Muscle layer of duodenum (tissue), 2 donors: ENCODE measurements around the gene SERPINB5.

Source experiments
- H3K27ac ChIP-seq: one replicate; pipeline ENCODE4 v1.7.0; 2013; ENCODE audit warnings: mild to moderate bottlenecking, low read length
- H3K27me3 ChIP-seq: one replicate; pipeline ENCODE4 v1.7.0; 2013; ENCODE audit warnings: low read depth, mild to moderate bottlenecking, control low read depth, low read length
- H3K36me3 ChIP-seq, 2 donors: one replicate each; pipeline ENCODE4 v1.7.0; 2013; ENCODE audit warnings: low read length in 2 of 2, control low read depth in 1 of 2, mild to moderate bottlenecking in 1 of 2; ENCODE audit not compliant: insufficient read depth in 2 of 2, control insufficient read depth in 1 of 2
- H3K4me1 ChIP-seq, 2 donors: one replicate each; pipeline ENCODE4 v1.7.0; 2013; ENCODE audit warnings: low read length in 2 of 2, mild to moderate bottlenecking in 2 of 2, control low read depth in 1 of 2, moderate library complexity in 1 of 2; ENCODE audit not compliant: insufficient read depth in 2 of 2, control insufficient read depth in 1 of 2
- H3K4me3 ChIP-seq, 2 donors: one replicate each; pipeline ENCODE4 v1.7.0; 2013; ENCODE audit warnings: low read length in 2 of 2, low read depth in 1 of 2, mild to moderate bottlenecking in 1 of 2
- H3K9me3 ChIP-seq, 2 donors: one replicate each; pipeline ENCODE4 v1.7.0; 2013; ENCODE audit warnings: low read length in 2 of 2, control low read depth in 1 of 2, mild to moderate bottlenecking in 1 of 2; ENCODE audit not compliant: control insufficient read depth in 1 of 2
- donor health status: healthy.

Gene SERPINB5

GRCh38 chr18:63532471-63532870 is 55.7 kb downstream of the SERPINB5 start:
- Histone ChIP-seq H3K36me3 (no peaks in the 10 kb centered on the region), H3K27ac (no peak overlapping the region), H3K27me3 (no peaks in the 10 kb centered on the region), H3K9me3 (no peaks in the 10 kb centered on the region), H3K4me3 (no peak overlapping the region), H3K4me1 (no peaks in the 10 kb centered on the region)

DNA sequence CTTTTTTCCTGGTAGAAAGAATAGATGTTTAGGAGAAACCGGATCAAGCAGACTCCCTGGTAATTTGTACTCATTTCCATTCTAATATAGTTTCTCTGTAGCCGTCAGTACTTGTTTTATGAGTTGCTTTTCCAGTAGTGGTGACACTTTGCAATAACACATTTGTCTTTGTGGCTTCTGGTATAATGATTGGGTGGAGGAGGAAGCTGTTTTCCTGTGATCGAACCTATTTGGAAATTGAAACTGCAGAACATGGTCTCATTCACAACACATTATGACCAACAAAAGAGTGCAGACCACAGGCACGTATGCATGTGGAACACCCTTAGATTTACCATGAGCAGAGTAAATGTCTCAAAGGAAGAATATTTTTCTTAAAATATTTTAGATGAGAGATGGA is 57.9 kb downstream of the SERPINB5 start:
- Histone ChIP-seq H3K36me3 (no peaks in the 10 kb centered on the region), H3K9me3 (no peaks in the 10 kb centered on the region), H3K4me1 (no peaks in the 10 kb centered on the region), H3K27me3 (no peaks in the 10 kb centered on the region), H3K4me3 (no peak overlapping the region), H3K27ac (no peak overlapping the region)

- H3K27ac ChIP-seq, result no peak overlapping the region
- H3K4me3 ChIP-seq, result no peak overlapping the region
- no peaks in the 10 kb centered on the region for H3K9me3 ChIP-seq
These were observed 63.2 kb downstream of the SERPINB5 start for GRCh38 chr18:63539904-63540510.

GRCh38 chr18:63542069-63542468 is 65.3 kb downstream of the SERPINB5 start, which contains the start of gene SERPINB12:
SERPINB12 (plus strand) TSS chr18:63542369; CDS start chr18:63556160, 13,791 bp downstream.
- no peak within 1 kb of the TSS for H3K4me3 ChIP-seq
- no peaks in the 10 kb centered on the region for H3K4me1 ChIP-seq
- no peaks in the 10 kb centered on the region for H3K27me3 ChIP-seq
- H3K36me3 ChIP-seq, result no peaks in the 10 kb centered on the region
- H3K27ac ChIP-seq, result no peak within 1 kb of the TSS
- H3K9me3 ChIP-seq, result no peaks in the 10 kb centered on the region

More at GRCh38 chr18:63539904-63540510, 63.2 kb downstream of the SERPINB5 start:
- H3K36me3 ChIP-seq, result no peaks in the 10 kb centered on the region
- no peaks in the 10 kb centered on the region for H3K27me3 ChIP-seq
- no peaks in the 10 kb centered on the region for H3K4me1 ChIP-seq

DNA sequence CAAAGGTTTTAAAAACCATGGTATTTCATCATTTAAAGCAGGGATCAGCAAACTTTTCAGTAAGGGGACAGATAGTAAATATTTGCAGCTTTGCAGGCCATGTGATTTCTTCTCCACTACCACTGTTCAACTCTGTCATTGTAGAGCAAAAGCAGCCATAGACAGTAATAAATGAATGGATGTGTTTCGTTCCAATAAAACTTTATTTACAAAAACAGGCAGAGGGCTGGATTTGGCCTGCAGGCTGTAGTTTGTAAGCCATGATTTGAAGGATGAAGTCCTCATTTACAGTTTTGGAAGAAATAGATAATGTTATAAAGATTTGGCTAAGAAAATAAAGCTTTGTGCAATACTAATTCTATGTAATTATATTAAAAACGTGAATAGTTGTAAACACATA is 67.3 kb downstream of the SERPINB5 start:
- H3K9me3 ChIP-seq, result no peaks in the 10 kb centered on the region
- H3K27me3 ChIP-seq, result no peaks in the 10 kb centered on the region
- H3K4me3 ChIP-seq, result no peak overlapping the region
- H3K4me1 ChIP-seq, result no peaks in the 10 kb centered on the region
- no peak overlapping the region for H3K27ac ChIP-seq
- H3K36me3 ChIP-seq, result no peaks in the 10 kb centered on the region

- H3K27me3 ChIP-seq, result no peaks in the 10 kb centered on the region
- no peaks in the 10 kb centered on the region for H3K9me3 ChIP-seq
- H3K4me1 ChIP-seq, result no peaks in the 10 kb centered on the region
- no peaks in the 10 kb centered on the region for H3K36me3 ChIP-seq
- no peak overlapping the region for H3K4me3 ChIP-seq
- no peak overlapping the region for H3K27ac ChIP-seq
These were observed 68.2 kb downstream of the SERPINB5 start for GRCh38 chr18:63545000-63545399.

- Histone ChIP-seq H3K36me3 (no peaks in the 10 kb centered on the region), H3K9me3 (no peaks in the 10 kb centered on the region)
These were observed 73.3 kb downstream of the SERPINB5 start for GRCh38 chr18:63550068-63550467.

GRCh38 chr18:63551769-63552168 is 75.0 kb downstream of the SERPINB5 start:
- Histone ChIP-seq H3K9me3 (no peaks in the 10 kb centered on the region), H3K27ac (no peak overlapping the region), H3K27me3 (no peaks in the 10 kb centered on the region), H3K4me1 (peaks cover 0 to 12% of the 10 kb centered on the region in 2 donors), H3K4me3 (no peak overlapping the region), H3K36me3 (no peaks in the 10 kb centered on the region)

More at GRCh38 chr18:63550068-63550467, 73.3 kb downstream of the SERPINB5 start:
- H3K27ac ChIP-seq, result no peak overlapping the region
- no peaks in the 10 kb centered on the region for H3K27me3 ChIP-seq
- peaks cover 0 to 12% of the 10 kb centered on the region in 2 donors for H3K4me1 ChIP-seq
- no peak overlapping the region for H3K4me3 ChIP-seq

DNA sequence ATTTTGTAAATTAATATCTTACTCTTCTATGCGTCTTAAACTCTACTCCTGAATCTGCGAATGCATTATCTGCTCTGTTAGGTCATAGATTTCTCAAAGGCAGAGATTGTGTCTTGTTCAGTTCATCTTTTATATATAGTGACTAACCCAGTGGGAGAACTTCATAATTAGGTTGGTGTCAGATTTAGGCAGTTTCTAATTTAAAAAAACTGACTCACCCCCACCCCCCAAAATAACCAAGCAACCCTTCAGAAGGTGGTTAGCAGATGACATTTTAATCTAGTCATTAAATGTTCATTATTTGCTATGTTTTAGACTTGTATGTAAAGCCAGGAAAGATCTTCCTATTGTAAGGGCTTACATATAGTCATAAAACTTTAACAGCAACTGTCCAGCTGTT is 75.8 kb downstream of the SERPINB5 start:
- H3K27me3 ChIP-seq, result no peaks in the 10 kb centered on the region
- H3K4me3 ChIP-seq, result no peak overlapping the region
- H3K4me1 ChIP-seq, result peaks cover 0 to 12% of the 10 kb centered on the region in 2 donors
- H3K36me3 ChIP-seq, result no peaks in the 10 kb centered on the region
- H3K27ac ChIP-seq, result no peak overlapping the region
- no peaks in the 10 kb centered on the region for H3K9me3 ChIP-seq

DNA sequence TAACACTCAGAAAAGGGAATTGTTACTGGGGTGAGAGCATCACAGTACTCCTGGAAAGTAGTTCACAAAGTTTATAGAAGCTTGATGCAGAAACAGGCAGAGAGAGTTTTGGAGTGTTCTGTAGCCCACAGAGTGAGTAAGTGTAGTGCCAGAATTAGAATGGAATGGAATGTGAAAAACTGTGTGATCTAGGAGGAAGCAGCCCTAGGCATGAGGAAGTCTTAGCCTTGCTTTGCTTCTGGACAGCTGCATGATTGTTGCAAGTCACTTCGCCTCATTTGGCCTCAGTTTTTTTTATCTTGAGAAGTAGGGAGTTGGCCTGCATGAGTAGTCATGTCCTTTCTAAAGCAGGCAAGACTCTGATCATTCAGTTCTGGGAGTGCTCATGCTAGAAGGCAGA is 76.3 kb downstream of the SERPINB5 start:
- Histone ChIP-seq H3K36me3 (no peaks in the 10 kb centered on the region), H3K27ac (no peak overlapping the region), H3K27me3 (no peaks in the 10 kb centered on the region), H3K9me3 (no peaks in the 10 kb centered on the region), H3K4me3 (no peak overlapping the region), H3K4me1 (peaks cover 0 to 12% of the 10 kb centered on the region in 2 donors)
